Keratinocyte (primary cell): ENCODE data around the gene CTTNBP2. TPM values are rescaled to one million over a fixed set of nuclear protein-coding genes. Genes with fewer than 3 reads are reported as not detected.

Experiments
- DNase-seq: peaks from one replicate; pipeline ENCODE4 v3.0.0-alpha.2; 2011; ENCODE audit warnings: low read depth, missing footprints, low spot score
- FAIRE-seq: peaks from 2 replicates; lab custom pipeline; 2011; peaks lifted over from hg19 to GRCh38; lab: Jason Lieb, UNC
- H2AFZ ChIP-seq: 2 replicates; pipeline ENCODE4 v1.6.0; 2012; ENCODE audit warnings: low read length, control low read depth, inconsistent platforms; ENCODE audit not compliant: control insufficient read depth
- H3K27ac ChIP-seq: 2 replicates; pipeline ENCODE4 v1.5.1; 2011; ENCODE audit warnings: low read length; ENCODE audit not compliant: control insufficient read depth, insufficient read depth
- H3K27me3 ChIP-seq: 3 replicates; pipeline ENCODE4 v1.6.0; 2011; ENCODE audit warnings: low read length; ENCODE audit not compliant: control insufficient read depth, insufficient read depth; ENCODE audit errors: extremely low read depth
- H3K36me3 ChIP-seq, 2 experiments: 2 replicates in 1 of 2; 3 replicates in 1 of 2; pipeline ENCODE4 v1.5.1; 2011; ENCODE audit warnings: low read length in 2 of 2, mild to moderate bottlenecking in 1 of 2; ENCODE audit not compliant: control insufficient read depth in 2 of 2, insufficient read depth in 2 of 2; ENCODE audit errors: extremely low read depth in 1 of 2
- H3K4me1 ChIP-seq: 3 replicates; pipeline ENCODE4 v1.5.1; 2011; ENCODE audit warnings: low read length; ENCODE audit not compliant: control insufficient read depth, insufficient read depth; ENCODE audit errors: extremely low read depth
- H3K4me2 ChIP-seq: 3 replicates; pipeline ENCODE4 v1.6.0; 2011; ENCODE audit warnings: low read depth, low read length; ENCODE audit not compliant: control insufficient read depth, insufficient read depth; ENCODE audit errors: extremely low read depth
- H3K4me3 ChIP-seq, 3 experiments: fragments of 200-600 bp in 1 of 3; sonication (generic) in 1 of 3; 2 replicates in 2 of 3; 3 replicates in 1 of 3; pipeline ENCODE4 v1.5.1; 2011 to 2016; ENCODE audit warnings: low read length in 3 of 3, mild to moderate bottlenecking in 3 of 3, control low read depth in 2 of 3, inconsistent platforms in 1 of 3, low read depth in 1 of 3, mixed read lengths in 1 of 3, mixed run types in 1 of 3, moderate library complexity in 1 of 3; ENCODE audit not compliant: control insufficient read depth in 2 of 3, insufficient read depth in 2 of 3; ENCODE audit errors: extremely low read depth in 1 of 3
- H3K79me2 ChIP-seq: 2 replicates; pipeline ENCODE4 v1.6.0; 2012; ENCODE audit warnings: low read length; ENCODE audit not compliant: control insufficient read depth, insufficient read depth
- H3K9ac ChIP-seq: 3 replicates; pipeline ENCODE4 v1.6.0; 2011; ENCODE audit warnings: low read length; ENCODE audit not compliant: control insufficient read depth, insufficient read depth; ENCODE audit errors: extremely low read depth
- H3K9me1 ChIP-seq: 3 replicates; pipeline ENCODE4 v1.6.0; 2011; ENCODE audit warnings: low read length; ENCODE audit not compliant: control insufficient read depth, insufficient read depth; ENCODE audit errors: extremely low read depth
- H3K9me3 ChIP-seq: 2 replicates; pipeline ENCODE4 v1.5.1; 2012; ENCODE audit warnings: low read depth, low read length; ENCODE audit not compliant: control insufficient read depth
- H4K20me1 ChIP-seq: 3 replicates; pipeline ENCODE4 v1.6.0; 2011; ENCODE audit warnings: low read length; ENCODE audit not compliant: control insufficient read depth, insufficient read depth; ENCODE audit errors: extremely low read depth
- CTCF ChIP-seq, 3 experiments: IDR thresholded peaks in 1 of 3; conservative IDR thresholded peaks in 1 of 3; optimal IDR thresholded peaks in 1 of 3; 2 replicates in 2 of 3; 3 replicates in 1 of 3; pipeline versions ENCODE3 to v1.5.1; 2011; ENCODE audit warnings: low read length in 3 of 3, mild to moderate bottlenecking in 3 of 3, moderate library complexity in 2 of 3, control low read depth in 1 of 3, inconsistent platforms in 1 of 3; ENCODE audit not compliant: insufficient read depth in 2 of 3; ENCODE audit errors: extremely low read depth in 1 of 3
- EZH2 ChIP-seq: IDR thresholded peaks from one replicate; pipeline ENCODE4 v1.6.1; 2012; ENCODE audit warnings: inconsistent platforms, mild to moderate bottlenecking, low read length, moderate library complexity
- dilution Hi-C: fragments of 300-500 bp; cut with MboI; formaldehyde crosslinking; loops from one replicate; pipeline ENCODE4 v1.7.0; 2020; ENCODE audit warnings: low sequenced_read_pairs; ENCODE audit not compliant: extremely low pct_ligation_motif_present
- polyA plus RNA-seq, 5 experiments: library from polyadenylated mRNA; depleted of rRNA in 3 of 5; stranded (reverse) in 3 of 5; stranded (forward) in 1 of 5; unstranded in 1 of 5; fragments of >200 nt; gene quantifications; 1 replicate in 1 of 5; 2 replicates in 3 of 5; 3 replicates in 1 of 5; pipeline versions ENCODE4 v1.2.1 to v1.2.3, GENCODE V29; 2011 to 2012; ENCODE audit warnings: missing spikeins in 2 of 5, low read depth in 1 of 5, low replicate concordance in 1 of 5

The CTTNBP2 gene
- polyA plus RNA-seq, 1 donor (not counting 4 experiments of a cell fraction or from before 2014, with no cell fraction given): 0.55 TPM

GRCh38 chr7:117759950-117760640, 113.1 kb downstream of the CTTNBP2 start:
- no peak overlapping the region for H3K9ac ChIP-seq
- no peak overlapping the region for H3K4me3 ChIP-seq
- H4K20me1 ChIP-seq: no peaks in the 10 kb centered on the region
- no peak for FAIRE-seq
- no peak overlapping the region for H3K4me2 ChIP-seq
- DNase-seq: no peak
- no peaks in the 10 kb centered on the region for H3K27me3 ChIP-seq
- H3K36me3 ChIP-seq: no peaks in the 10 kb centered on the region
- no peaks in the 10 kb centered on the region for H3K79me2 ChIP-seq
- H3K9me1 ChIP-seq: no peaks in the 10 kb centered on the region
- dilution Hi-C loops: loop anchor here (25.0 kb wide), 1 partner anchor 402 kb away; no protein-coding TSS in a partner anchor
- H3K9me3 ChIP-seq: no peaks in the 10 kb centered on the region
- no peak overlapping the region for H2AFZ ChIP-seq
- H3K4me1 ChIP-seq: no peaks in the 10 kb centered on the region
- TF ChIP-seq EZH2: no peak
- no peak for TF ChIP-seq CTCF (optimal IDR thresholded peaks at IDR 0.05 in 1 of 3, IDR thresholded peaks at IDR 0.05 in 1 of 3, conservative IDR thresholded peaks at IDR 0.05 in 1 of 3; ENCODE audit: extremely low read depth in 1 of 3, insufficient read depth in 2 of 3, low read length in 3 of 3)
- H3K27ac ChIP-seq: no peak overlapping the region

GRCh38 chr7:117757440-117757839, 115.8 kb downstream of the CTTNBP2 start:
- no peak for FAIRE-seq
- no peak for TF ChIP-seq EZH2
- H3K27ac ChIP-seq: no peak overlapping the region
- no peaks in the 10 kb centered on the region for H3K9me1 ChIP-seq
- H3K4me1 ChIP-seq: no peaks in the 10 kb centered on the region
- no peaks in the 10 kb centered on the region for H4K20me1 ChIP-seq
- H3K36me3 ChIP-seq: no peaks in the 10 kb centered on the region
- H3K9me3 ChIP-seq: no peaks in the 10 kb centered on the region
- H2AFZ ChIP-seq: no peak overlapping the region
- no peak overlapping the region for H3K4me3 ChIP-seq
- H3K9ac ChIP-seq: no peak overlapping the region
- H3K79me2 ChIP-seq: no peaks in the 10 kb centered on the region
- DNase-seq: no peak
- no peaks in the 10 kb centered on the region for H3K27me3 ChIP-seq
- no peak overlapping the region for H3K4me2 ChIP-seq
- dilution Hi-C loops: loop anchor here (25.0 kb wide), 1 partner anchor 405 kb away; no protein-coding TSS in a partner anchor
